Ovary (tissue), 3 donors: ENCODE data around the gene POMGNT1.

Experiments
- POLR2A ChIP-seq: fragments of 450-650 bp; IDR thresholded peaks from one replicate; pipeline ENCODE4 v1.6.1; 2017; ENCODE audit warnings: antibody characterized with exemption, mild to moderate bottlenecking, moderate library complexity
- TF ChIP-seq, protein P1 (sequence below), 3 donors: fragments of 450-650 bp in 2 of 3; fragments of 200-600 bp in 1 of 3; IDR thresholded peaks; one replicate each; pipeline versions ENCODE4 v1.5.1 to v1.8.0; 2016 to 2022; ENCODE audit warnings: antibody characterized with exemption in 3 of 3, mild to moderate bottlenecking in 1 of 3
- donor health status: DM: no; HTN: no; CAD: no.

DNA sequence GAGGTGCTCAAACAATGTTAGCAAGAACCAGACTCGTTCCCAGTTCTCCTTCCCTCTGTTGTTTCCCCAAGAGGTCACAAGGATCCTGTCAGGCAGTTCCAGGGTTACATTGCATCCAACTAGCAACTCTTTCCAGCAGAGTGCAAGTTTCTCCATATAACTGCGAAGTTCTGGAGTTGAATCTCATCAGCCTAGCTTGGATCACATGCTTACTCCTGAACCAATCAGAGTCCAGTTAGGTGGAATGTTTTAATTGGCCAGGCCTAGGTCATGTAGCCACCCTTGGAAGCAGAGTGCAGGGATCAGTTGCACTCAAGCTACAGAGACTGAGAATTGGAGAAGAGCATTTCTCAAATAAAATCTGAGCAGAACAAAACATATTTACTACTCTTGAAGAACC, 49.9 kb downstream of the POMGNT1 start:
- no peak for TF ChIP-seq POLR2A
- TF ChIP-seq, protein P1, sequence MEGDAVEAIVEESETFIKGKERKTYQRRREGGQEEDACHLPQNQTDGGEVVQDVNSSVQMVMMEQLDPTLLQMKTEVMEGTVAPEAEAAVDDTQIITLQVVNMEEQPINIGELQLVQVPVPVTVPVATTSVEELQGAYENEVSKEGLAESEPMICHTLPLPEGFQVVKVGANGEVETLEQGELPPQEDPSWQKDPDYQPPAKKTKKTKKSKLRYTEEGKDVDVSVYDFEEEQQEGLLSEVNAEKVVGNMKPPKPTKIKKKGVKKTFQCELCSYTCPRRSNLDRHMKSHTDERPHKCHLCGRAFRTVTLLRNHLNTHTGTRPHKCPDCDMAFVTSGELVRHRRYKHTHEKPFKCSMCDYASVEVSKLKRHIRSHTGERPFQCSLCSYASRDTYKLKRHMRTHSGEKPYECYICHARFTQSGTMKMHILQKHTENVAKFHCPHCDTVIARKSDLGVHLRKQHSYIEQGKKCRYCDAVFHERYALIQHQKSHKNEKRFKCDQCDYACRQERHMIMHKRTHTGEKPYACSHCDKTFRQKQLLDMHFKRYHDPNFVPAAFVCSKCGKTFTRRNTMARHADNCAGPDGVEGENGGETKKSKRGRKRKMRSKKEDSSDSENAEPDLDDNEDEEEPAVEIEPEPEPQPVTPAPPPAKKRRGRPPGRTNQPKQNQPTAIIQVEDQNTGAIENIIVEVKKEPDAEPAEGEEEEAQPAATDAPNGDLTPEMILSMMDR (IDR thresholded peaks at IDR 0.05), result no peak
